CD4-positive, alpha-beta T cell treated with Interleukin-12 subunit alpha and Interleukin-12 subunit beta, for 1 hour (primary cell): ENCODE results near the gene GBA2.

ENCODE experiments used
- DNase-seq: peaks from one replicate; pipeline ENCODE4 v3.0.0-alpha.2; 2020

GBA2 gene

DNA sequence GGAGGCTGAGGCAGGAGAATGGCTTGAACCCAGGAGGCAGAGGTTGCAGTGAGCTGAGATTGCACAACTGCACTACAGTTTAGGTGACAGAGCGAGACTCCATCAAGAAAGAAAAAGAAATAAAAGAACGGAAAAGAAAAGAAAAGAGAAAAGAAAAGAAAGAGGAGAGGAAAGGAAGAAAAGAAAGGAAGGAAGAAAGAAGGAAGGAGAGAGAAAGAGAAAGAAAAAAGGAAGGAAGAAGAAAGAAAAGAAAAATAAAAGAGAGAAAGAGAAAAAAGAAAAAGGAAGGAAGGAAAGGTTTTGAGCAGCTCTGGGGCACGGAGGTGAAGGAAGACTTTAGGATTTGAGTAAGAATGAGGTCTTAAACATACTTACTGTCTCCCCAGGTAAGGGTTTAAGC is 35.5 kb downstream of the GBA2 start:
- DNase-seq, result no peak

- no peak for DNase-seq
Measured at GRCh38 chr9:35712762-35713400, 36.1 kb downstream of the GBA2 start.

DNA sequence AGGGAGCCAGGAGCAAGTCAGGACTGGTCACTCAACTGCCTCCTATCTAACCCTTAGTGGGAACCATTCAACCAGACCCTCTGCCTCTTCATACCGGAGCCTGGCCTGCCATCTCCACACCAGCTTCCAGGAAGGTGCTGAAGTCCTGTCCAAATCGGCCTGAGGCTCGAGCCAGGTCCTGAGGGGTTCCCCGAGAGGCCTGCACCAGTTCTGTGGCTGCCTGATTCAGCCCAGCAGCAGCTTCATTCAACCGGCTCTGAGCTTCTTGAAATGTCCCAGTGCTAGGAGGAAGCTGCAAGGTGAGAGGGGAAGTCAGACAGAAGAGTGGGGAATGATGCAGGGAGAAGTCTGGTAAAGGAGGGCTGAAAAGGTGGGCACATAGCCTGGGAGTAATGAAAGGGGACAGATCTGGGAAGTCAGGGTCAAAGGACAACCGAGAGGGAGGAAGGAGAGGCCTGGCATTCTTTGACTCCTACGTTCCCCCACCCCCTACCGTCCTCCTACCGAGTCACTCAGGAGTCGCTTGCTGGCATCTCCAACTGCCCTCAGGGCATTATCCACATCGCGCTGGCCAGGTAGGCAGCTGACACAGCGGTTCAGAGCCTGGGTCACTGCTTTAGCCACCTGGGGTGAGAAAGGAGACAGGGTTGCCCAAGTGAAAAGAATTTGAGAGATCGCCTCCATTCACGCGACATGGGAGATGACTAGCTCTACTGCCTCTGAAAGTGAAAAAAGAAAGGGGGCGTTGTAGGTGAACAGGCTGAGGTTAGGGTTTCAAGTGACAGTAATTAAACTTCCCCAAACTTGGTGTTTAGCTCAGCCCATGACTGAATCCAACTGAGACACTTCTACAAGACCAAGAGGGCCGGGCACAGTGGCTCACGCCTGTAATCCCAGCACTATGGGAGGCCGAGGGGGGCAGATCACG is 37.3 kb downstream of the GBA2 start:
- no peak for DNase-seq

DNA sequence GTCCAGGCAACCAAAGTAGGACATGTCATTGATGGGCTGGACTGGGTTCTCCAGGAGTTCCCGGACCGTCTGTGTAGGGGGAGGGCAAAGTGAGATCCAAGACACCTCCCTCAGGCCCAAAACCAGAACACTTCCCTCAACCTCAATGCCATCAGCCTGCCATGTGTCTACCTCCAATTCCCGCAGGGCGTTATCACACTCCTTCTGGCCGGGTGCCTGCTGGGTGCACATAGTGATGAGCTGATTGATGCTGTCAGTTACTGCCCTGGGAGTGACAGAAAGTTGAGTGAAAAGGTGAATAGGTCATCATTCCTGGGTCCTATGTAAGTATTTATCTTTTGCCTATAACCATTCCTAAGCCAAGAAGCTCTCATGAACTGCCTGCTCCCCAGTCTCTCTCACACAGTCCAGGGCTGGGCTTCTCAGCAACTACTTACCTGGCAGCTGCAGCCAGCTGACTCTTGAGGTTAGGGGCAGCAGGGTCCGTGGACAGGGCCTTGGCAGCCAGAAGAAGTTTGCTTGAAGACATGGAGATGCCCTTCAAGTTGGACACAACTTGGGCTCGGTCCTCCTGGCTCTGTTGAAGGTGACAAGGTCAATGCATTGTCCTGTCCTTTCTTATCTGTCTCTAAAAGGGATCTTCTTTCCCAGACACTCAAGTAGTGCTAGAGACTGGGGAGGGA is 38.1 kb downstream of the GBA2 start:
- no peak for DNase-seq

DNA sequence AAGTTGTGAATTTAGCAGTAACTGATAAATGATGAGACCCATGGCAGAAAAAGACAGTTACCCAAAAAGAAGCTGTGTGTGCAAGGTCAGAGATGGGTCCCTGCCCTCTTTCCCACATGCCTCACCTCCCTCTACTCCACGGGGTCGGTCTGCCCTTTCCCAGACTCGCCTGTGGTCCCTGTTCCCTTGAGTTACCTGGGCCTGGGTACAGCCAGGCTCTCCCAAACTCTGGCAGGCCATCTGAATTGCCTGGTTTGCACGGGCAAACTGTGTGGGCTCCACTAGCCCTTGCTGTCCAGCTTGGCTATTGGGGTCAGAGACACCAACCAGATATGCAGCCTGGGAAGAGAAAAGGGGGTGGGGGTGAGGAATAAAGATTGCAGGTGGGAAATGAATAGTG is 40.9 kb downstream of the GBA2 start:
- no peak for DNase-seq

- DNase-seq, result no peak
Measured at GRCh38 chr9:35706951-35707350, 42.1 kb downstream of the GBA2 start.

GRCh38 chr9:35705836-35706430 is 43.1 kb downstream of the GBA2 start:
- DNase-seq, result no peak

- no peak for DNase-seq
Measured at GRCh38 chr9:35705372-35705771, 43.7 kb downstream of the GBA2 start.

DNA sequence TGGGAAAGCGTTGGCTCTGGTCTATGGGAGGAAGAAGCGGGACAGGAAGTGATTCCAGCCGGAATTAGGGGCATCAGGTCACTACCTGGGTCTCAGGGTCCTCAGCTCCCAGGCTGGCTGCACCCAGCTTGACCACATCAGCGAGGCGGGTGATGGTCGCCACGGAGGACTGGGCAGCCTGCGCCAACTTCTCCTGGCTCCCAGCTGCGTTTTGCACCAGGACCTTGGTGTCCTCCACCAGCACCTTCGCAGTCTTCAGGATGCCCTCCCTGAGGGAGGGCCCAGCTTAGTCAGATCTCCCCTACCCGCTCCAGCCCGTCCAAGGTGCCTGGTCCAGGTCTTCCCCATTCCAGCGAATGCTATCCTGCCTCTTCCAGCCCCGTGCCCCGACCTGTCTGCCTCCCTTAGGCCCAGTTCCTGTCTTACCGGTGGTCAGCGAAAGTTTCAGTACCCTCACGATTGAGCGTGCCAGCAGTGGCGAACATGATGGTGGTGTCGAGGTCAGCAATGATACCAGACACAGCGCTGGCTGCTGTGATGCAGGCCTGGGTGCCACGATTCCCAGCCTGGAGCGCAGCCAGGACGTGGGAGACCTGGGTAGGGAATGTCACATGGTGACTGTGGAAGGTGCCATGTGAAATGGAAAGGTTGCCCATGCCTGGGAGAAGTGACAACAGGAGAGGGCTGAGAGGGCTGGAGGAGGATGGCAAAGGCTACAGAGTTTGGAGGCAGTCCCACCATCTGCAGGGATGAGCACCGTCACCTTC is 44.9 kb downstream of the GBA2 start:
- no peak for DNase-seq

DNA sequence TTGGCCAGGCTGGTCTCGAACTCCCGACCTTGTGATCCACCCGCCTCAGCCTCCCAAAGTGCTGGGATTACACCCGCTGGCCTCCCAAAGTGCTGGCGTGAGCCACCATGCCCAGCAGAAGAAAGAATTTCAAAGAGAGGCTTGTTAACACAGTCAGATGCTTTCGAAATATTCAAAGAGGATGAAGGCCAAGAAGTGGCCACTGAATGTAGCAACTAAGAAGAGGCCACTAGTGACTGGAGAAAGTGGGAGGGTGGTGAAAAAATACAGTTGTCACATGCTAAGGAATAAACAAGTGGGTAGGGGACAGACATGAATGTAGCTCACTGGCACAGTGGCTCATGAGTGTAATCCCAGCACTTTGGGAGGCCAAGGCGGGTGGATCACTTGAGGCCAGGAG is 46.3 kb downstream of the GBA2 start:
- DNase-seq, result no peak

- DNase-seq, result no peak
Measured at GRCh38 chr9:35700942-35701341, 48.1 kb downstream of the GBA2 start.

GRCh38 chr9:35700031-35700430 is 49.0 kb downstream of the GBA2 start:
- DNase-seq, result no peak

GRCh38 chr9:35698231-35698630 is 50.8 kb downstream of the GBA2 start:
- no peak for DNase-seq

- DNase-seq, result no peak
Measured at GRCh38 chr9:35697486-35697885, 51.5 kb downstream of the GBA2 start.

DNA sequence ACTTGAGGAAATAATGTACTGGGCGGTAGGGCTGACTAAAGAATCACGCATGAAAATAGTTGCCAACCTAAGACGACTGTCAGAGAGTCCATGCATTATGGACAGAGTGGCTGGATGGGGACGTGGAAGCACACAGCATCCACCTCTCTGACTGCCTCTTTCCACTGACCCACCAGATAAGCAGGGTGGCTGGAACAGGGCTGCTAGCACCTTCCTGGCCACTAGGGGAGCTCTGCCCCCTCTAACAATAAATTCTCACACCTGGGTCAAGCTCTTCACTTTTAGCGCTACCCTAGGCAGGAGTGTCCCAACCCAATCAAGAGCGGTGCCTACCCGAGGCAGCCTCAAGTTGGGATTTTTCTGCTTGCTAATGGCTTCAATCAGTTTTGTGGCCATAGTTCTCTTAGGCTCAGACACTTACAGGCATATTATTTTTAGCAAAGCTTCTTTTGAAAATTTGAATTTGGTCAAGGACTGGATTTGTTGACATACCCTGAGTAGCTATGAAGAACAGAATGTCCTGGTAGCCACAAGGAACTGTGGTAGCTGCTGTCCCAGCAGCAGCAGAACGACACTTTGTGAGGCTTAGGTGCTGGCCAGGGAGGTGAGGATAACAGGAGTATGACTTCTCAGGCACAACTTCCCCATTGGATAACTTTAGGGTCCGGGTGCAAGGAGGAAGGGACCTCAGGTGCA is 52.4 kb downstream of the GBA2 start:
- peak; percentile 71 for DNase-seq

GRCh38 chr9:35695943-35696401 is 53.1 kb downstream of the GBA2 start:
- DNase-seq, result no peak

- DNase-seq, result no peak
Measured at GRCh38 chr9:35691757-35692301, 57.2 kb downstream of the GBA2 start.

- no peak for DNase-seq
Measured at GRCh38 chr9:35691334-35691650, 57.7 kb downstream of the GBA2 start.

DNA sequence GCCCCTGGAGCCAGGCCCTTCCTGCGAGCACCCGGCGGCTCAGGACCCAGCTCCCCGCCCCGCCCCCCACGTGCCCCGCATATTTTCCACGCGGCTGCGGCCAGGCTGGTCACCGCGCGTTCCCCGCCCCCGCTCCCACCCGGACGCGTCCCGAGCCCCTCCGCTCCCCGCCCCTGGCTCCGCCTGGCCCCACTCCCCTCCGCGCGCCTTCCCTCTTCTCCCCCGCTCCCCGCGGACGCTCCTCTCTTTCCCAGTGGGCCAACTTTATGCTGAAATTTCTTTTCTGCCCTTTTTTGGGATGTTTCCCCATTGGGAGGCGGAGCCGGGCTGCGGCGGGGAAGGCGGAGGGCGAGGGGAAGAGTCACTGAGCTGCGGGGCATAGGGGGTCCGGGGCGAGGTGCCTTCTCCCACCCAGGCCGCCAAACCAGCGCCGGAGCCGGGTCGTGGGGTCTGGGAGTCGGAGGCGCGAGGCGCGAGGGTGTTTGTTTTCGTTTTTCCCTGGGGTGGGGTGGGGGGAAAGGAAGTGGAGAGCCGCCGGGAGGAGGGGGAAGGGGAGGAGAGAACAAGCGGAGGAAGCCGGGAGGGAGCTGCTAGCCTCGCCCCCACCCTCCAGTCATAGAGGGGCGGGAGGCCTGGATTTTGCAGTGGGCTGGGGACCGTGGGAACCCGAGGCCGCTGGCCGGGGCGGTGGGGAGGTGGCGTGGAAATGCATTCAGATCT is 58.3 kb downstream of the GBA2 start:
- peak; percentile 32 for DNase-seq

DNA sequence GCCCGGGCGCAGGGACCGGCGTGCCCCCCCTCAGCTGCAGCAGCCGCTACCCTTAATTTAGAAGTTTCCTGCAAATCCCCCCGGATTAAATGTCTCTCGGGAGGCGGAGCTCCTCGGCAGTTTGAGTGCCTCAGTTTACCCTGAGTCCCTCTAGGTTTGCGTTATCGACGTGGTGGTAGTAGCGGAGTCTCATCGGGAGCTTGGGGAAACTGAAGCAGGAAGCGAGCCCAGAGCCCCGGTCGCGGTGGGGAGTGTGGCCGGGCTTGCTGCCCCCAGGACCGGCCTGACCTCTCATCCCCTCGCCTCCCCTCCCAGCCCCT is 58.8 kb downstream of the GBA2 start:
- DNase-seq, result no peak
